IPS-18a (cell line): ENCODE measurements around the gene APOA1.

Source experiments
- H3K27ac ChIP-seq: one replicate; pipeline ENCODE4 v1.5.1; 2013; ENCODE audit warnings: low read length
- H3K27me3 ChIP-seq: one replicate; pipeline ENCODE4 v1.6.1; 2013; ENCODE audit warnings: mild to moderate bottlenecking, low read length; ENCODE audit not compliant: control insufficient read depth, insufficient read depth
- H3K36me3 ChIP-seq: one replicate; pipeline ENCODE4 v1.6.1; 2013; ENCODE audit warnings: low read depth, low read length; ENCODE audit not compliant: control insufficient read depth
- H3K4me1 ChIP-seq: one replicate; pipeline ENCODE4 v1.6.1; 2013; ENCODE audit warnings: low read depth, low read length; ENCODE audit not compliant: control insufficient read depth
- H3K4me3 ChIP-seq: one replicate; pipeline ENCODE4 v1.5.1; 2013; ENCODE audit warnings: low read length
- H3K9ac ChIP-seq: one replicate; pipeline ENCODE4 v1.6.1; 2013; ENCODE audit warnings: mild to moderate bottlenecking, low read length, moderate library complexity
- H3K9me3 ChIP-seq: one replicate; pipeline ENCODE4 v1.6.1; 2013; ENCODE audit warnings: low read depth, low read length; ENCODE audit not compliant: control insufficient read depth

The APOA1 gene

DNA sequence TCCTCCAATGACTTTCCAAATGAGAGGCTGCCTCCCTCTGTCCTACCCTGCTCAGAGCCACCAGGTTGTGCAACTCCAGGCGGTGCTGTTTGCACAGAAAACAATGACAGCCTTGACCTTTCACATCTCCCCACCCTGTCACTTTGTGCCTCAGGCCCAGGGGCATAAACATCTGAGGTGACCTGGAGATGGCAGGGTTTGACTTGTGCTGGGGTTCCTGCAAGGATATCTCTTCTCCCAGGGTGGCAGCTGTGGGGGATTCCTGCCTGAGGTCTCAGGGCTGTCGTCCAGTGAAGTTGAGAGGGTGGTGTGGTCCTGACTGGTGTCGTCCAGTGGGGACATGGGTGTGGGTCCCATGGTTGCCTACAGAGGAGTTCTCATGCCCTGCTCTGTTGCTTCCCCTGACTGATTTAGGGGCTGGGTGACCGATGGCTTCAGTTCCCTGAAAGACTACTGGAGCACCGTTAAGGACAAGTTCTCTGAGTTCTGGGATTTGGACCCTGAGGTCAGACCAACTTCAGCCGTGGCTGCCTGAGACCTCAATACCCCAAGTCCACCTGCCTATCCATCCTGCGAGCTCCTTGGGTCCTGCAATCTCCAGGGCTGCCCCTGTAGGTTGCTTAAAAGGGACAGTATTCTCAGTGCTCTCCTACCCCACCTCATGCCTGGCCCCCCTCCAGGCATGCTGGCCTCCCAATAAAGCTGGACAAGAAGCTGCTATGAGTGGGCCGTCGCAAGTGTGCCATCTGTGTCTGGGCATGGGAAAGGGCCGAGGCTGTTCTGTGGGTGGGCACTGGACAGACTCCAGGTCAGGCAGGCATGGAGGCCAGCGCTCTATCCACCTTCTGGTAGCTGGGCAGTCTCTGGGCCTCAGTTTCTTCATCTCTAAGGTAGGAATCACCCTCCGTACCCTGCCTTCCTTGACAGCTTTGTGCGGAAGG, 4.8 kb downstream of the APOA1 start:
- Histone ChIP-seq H3K27ac (no peak overlapping the region), H3K4me3 (no peak overlapping the region), H3K36me3 (no peaks in the 10 kb centered on the region), H3K27me3 (peaks cover 10% of the 10 kb centered on the region), H3K9me3 (no peaks in the 10 kb centered on the region), H3K4me1 (no peaks in the 10 kb centered on the region), H3K9ac (no peak overlapping the region)

DNA sequence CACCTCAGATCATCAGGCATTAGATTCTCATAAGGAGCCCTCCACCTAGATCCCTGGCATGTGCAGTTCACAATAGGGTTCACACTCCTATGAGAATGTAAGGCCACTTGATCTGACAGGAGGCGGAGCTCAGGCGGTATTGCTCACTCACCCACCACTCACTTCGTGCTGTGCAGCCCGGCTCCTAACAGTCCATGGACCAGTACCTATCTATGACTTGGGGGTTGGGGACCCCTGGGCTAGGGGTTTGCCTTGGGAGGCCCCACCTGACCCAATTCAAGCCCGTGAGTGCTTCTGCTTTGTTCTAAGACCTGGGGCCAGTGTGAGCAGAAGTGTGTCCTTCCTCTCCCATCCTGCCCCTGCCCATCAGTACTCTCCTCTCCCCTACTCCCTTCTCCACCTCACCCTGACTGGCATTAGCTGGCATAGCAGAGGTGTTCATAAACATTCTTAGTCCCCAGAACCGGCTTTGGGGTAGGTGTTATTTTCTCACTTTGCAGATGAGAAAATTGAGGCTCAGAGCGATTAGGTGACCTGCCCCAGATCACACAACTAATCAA, 5.6 kb downstream of the APOA1 start:
- no peaks in the 10 kb centered on the region for H3K9me3 ChIP-seq
- no peak overlapping the region for H3K4me3 ChIP-seq
- no peaks in the 10 kb centered on the region for H3K4me1 ChIP-seq
- no peak overlapping the region for H3K9ac ChIP-seq
- no peaks in the 10 kb centered on the region for H3K36me3 ChIP-seq
- no peak overlapping the region for H3K27ac ChIP-seq
- H3K27me3 ChIP-seq = peaks cover 10% of the 10 kb centered on the region

DNA sequence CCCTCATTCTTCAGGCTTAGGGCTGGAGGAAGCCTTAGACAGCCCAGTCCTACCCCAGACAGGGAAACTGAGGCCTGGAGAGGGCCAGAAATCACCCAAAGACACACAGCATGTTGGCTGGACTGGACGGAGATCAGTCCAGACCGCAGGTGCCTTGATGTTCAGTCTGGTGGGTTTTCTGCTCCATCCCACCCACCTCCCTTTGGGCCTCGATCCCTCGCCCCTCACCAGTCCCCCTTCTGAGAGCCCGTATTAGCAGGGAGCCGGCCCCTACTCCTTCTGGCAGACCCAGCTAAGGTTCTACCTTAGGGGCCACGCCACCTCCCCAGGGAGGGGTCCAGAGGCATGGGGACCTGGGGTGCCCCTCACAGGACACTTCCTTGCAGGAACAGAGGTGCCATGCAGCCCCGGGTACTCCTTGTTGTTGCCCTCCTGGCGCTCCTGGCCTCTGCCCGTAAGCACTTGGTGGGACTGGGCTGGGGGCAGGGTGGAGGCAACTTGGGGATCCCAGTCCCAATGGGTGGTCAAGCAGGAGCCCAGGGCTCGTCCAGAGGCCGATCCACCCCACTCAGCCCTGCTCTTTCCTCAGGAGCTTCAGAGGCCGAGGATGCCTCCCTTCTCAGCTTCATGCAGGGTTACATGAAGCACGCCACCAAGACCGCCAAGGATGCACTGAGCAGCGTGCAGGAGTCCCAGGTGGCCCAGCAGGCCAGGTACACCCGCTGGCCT, 7.1 kb downstream of the APOA1 start:
- no peak overlapping the region for H3K4me3 ChIP-seq
- no peaks in the 10 kb centered on the region for H3K4me1 ChIP-seq
- H3K9me3 ChIP-seq = no peaks in the 10 kb centered on the region
- peaks cover 7% of the 10 kb centered on the region for H3K27me3 ChIP-seq
- H3K36me3 ChIP-seq = no peaks in the 10 kb centered on the region
- no peak overlapping the region for H3K27ac ChIP-seq
- H3K9ac ChIP-seq = no peak overlapping the region

DNA sequence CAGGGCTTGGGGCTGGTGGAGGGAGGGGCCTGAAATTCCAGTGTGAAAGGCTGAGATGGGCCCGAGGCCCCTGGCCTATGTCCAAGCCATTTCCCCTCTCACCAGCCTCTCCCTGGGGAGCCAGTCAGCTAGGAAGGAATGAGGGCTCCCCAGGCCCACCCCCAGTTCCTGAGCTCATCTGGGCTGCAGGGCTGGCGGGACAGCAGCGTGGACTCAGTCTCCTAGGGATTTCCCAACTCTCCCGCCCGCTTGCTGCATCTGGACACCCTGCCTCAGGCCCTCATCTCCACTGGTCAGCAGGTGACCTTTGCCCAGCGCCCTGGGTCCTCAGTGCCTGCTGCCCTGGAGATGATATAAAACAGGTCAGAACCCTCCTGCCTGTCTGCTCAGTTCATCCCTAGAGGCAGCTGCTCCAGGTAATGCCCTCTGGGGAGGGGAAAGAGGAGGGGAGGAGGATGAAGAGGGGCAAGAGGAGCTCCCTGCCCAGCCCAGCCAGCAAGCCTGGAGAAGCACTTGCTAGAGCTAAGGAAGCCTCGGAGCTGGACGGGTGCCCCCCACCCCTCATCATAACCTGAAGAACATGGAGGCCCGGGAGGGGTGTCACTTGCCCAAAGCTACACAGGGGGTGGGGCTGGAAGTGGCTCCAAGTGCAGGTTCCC, 7.8 kb downstream of the APOA1 start, which contains the start of gene APOC3:
Gene APOC3 (plus strand): TSS at position 383 of the 659 bp plus-strand sequence. CDS start 676 bp downstream, outside the sequence.
- no peak within 1 kb of the TSS for H3K27ac ChIP-seq
- no peak within 1 kb of the TSS for H3K4me3 ChIP-seq
- no peaks in the 10 kb centered on the region for H3K36me3 ChIP-seq
- H3K27me3 ChIP-seq = peaks cover under 1% of the 10 kb centered on the region
- no peaks in the 10 kb centered on the region for H3K4me1 ChIP-seq
- no peaks in the 10 kb centered on the region for H3K9me3 ChIP-seq
- H3K9ac ChIP-seq = no peak within 1 kb of the TSS

DNA sequence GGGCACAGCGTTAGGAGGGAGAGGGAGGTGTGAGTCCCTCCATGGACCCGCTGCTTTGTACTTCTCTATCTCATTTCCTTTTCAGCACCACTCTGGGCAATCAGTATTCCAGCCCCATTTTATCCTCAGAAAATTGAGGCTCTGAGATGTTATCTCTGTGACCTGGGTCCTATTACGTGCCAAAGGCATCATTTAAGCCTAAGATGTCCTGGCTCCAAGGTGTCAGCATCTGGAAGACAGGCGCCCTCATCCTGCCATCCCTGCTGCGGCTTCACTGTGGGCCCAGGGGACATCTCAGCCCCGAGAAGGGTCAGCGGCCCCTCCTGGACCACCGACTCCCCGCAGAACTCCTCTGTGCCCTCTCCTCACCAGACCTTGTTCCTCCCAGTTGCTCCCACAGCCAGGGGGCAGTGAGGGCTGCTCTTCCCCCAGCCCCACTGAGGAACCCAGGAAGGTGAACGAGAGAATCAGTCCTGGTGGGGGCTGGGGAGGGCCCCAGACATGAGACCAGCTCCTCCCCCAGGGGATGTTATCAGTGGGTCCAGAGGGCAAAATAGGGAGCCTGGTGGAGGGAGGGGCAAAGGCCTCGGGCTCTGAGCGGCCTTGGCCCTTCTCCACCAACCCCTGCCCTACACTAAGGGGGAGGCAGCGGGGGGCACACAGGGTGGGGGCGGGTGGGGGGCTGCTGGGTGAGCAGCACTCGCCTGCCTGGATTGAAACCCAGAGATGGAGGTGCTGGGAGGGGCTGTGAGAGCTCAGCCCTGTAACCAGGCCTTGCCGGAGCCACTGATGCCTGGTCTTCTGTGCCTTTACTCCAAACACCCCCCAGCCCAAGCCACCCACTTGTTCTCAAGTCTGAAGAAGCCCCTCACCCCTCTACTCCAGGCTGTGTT, 8.5 kb downstream of the APOA1 start:
- Histone ChIP-seq H3K9me3 (no peaks in the 10 kb centered on the region), H3K4me3 (no peak overlapping the region), H3K36me3 (no peaks in the 10 kb centered on the region), H3K4me1 (no peaks in the 10 kb centered on the region), H3K27me3 (no peaks in the 10 kb centered on the region), H3K27ac (no peak overlapping the region), H3K9ac (no peak overlapping the region)

DNA sequence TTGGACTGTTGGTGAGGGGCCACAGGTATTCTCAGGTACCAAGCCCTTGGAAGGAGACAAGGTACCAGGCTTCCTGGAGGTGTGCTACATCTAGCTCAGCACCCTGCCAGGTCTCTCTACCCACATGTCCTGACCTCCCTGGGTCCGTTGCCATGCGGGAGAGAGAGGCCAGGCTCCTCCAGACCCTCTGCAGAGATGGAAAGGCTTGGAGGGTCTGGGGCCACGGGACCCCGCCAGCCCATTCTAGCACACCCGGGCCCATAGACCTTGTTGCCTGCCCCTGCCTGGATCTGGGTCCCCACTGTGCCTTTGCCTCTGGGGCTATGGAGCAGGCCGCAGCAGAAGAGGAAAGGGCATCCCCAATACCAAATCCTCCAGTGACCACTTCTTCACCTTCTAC, 10.0 kb downstream of the APOA1 start:
- Histone ChIP-seq H3K27ac (no peak overlapping the region), H3K4me1 (no peaks in the 10 kb centered on the region), H3K9me3 (no peaks in the 10 kb centered on the region), H3K9ac (no peak overlapping the region), H3K4me3 (no peak overlapping the region), H3K27me3 (no peaks in the 10 kb centered on the region), H3K36me3 (no peaks in the 10 kb centered on the region)

DNA sequence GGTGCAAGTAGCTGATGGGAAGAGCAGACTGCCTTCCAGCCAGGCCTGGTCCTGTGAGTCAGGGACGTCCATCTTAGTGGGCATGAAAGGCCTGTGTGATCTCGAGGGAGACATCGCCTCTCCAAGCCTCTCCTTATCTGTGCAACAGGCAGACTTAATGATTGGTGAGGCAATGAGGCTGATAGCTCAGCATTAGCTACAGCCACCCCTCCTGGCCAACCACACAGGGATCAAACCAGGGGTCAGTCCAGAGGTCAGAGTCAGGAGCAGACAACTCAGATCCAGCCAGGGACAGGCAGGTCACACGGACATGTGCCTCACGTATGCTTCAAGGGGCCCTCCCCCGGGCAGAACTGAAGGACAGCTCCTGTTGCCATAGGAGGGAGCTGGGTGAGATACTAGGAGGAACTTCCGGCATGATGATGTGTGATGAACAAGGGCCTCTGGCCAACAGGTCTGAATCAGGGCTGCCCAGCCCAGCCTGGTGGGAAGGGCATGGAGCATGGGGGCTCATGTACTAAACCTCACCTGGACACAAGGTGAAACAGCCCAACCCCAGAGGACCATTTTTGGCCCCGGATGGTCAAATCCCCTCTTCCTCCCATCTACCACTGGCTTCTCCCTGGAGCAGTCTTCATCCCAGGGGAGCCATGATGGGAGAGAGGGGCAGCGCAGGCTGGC, 10.5 kb downstream of the APOA1 start:
- H3K4me3 ChIP-seq = no peak overlapping the region
- H3K9me3 ChIP-seq = no peaks in the 10 kb centered on the region
- H3K27ac ChIP-seq = no peak overlapping the region
- no peak overlapping the region for H3K9ac ChIP-seq
- H3K36me3 ChIP-seq = no peaks in the 10 kb centered on the region
- H3K27me3 ChIP-seq = no peaks in the 10 kb centered on the region
- no peaks in the 10 kb centered on the region for H3K4me1 ChIP-seq

DNA sequence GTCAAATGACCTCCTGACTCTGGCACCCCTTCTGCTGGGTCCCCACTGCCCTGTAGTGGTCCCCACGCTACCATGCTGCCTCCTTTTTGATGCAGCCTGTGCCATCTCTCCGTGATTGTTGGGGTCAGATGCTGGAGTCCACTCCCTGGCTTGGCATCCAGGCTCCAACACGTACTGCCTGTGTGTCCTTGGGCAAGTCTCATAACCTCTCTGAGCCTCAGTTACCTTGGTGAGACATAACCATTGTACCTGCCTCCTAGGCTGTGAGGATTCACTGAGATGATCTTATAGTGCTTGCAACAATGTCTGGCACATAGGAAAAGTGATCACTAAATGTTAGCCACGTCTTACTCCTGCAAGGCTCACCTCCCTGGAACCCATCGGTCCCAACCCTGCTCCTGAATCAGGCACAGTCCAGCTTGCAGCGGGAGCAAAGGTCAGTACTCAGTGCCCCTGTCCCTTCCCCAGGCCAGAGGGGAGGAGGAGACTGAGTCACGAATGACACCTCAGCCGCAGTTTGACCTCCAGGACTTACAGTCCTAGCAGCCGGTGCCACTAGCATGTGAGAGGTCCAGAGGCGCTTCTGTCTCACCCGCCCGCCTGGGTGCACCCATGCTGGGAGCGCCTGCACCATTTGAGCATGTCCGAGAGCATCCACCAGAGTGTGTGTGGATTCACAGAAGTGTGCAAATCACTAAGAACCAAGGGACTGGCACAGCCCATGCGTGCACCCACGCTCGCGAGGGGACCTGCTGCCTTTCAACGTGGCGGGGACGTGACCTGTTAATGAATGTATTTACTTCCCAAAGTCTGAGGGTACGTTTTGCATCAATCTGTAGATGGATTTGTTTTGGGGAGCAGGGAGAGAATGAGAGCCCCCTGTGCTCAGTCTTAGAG, 11.3 kb downstream of the APOA1 start:
- Histone ChIP-seq H3K4me3 (no peak overlapping the region), H3K4me1 (no peaks in the 10 kb centered on the region), H3K9ac (no peak overlapping the region)

DNA sequence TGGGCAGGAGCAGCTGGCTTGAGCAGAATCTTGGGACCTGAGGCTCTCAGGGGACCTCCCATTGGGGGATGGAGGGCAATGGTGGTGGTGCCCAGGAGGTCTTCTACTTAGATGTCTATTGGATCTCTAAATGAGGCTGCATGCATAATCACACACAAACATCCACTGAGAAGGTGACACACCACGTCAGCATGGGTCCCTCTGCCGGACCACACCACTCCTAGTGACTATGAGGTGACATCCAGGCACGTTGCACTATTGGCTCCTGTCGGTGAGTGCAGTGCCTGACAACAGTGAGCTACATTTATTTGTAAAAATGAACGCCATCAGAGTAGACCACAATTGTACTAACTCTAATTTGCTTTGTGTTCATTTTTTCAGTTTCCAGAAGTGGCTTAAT, 12.0 kb downstream of the APOA1 start:
- Histone ChIP-seq H3K9me3 (no peaks in the 10 kb centered on the region), H3K9ac (no peak overlapping the region)

More for the DNA sequence above, 11.3 kb downstream of the APOA1 start:
- Histone ChIP-seq H3K36me3 (no peaks in the 10 kb centered on the region), H3K27ac (no peak overlapping the region), H3K9me3 (no peaks in the 10 kb centered on the region), H3K27me3 (no peaks in the 10 kb centered on the region)

More for the DNA sequence above, 12.0 kb downstream of the APOA1 start:
- H3K4me1 ChIP-seq = no peaks in the 10 kb centered on the region
- H3K4me3 ChIP-seq = no peak overlapping the region
- H3K36me3 ChIP-seq = no peaks in the 10 kb centered on the region
- no peaks in the 10 kb centered on the region for H3K27me3 ChIP-seq
- no peak overlapping the region for H3K27ac ChIP-seq
